ENCODE data around the gene CAB39L. TPM values are rescaled to one million over a fixed set of nuclear protein-coding genes. Genes with fewer than 3 reads are reported as not detected.

The CAB39L gene
- polyA plus RNA-seq, 1 donor from 2014 or later: 40.3 TPM

DNA sequence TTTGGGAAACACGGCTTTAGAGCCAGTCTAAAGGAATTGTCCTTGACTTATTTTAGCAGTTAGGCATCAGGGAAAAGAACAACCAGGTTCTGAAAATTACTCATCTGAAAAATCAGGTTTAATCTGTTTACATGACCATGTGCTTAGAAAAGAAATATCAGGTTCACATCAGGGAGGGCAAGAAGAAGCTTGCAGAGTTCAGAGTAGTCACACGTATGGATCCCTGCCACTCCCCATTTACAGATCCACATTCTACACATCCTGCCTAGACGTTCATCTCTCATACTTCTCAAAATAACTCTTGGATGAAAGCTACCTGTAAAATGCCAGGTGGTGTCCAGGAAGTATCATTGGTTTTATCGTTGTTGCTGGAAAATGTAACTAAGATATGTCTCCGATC is 37.9 kb upstream of the CAB39L start:
- Histone ChIP-seq H3F3A (ENCODE audit: insufficient read depth, low read length, poor library complexity, severe bottlenecking) (no peaks in the 10 kb centered on the region), H3K9me3 (ENCODE audit: low read length) (no peaks in the 10 kb centered on the region), H3K9me2 (ENCODE audit: insufficient read depth, low read length) (no peaks in the 10 kb centered on the region), H3K4me2 (ENCODE audit: low read length) (no peak overlapping the region), H3K4me3 (ENCODE audit: low read length) (no peak overlapping the region), H3K27me3 (ENCODE audit: insufficient read depth, low read depth, low read length) (no peaks in the 10 kb centered on the region), H3K9ac (ENCODE audit: low read length) (no peak overlapping the region), H4K20me1 (ENCODE audit: insufficient read depth) (no peaks in the 10 kb centered on the region), H3K27ac (ENCODE audit: low read length) (no peak overlapping the region), H2AFZ (ENCODE audit: low read depth, low read length) (no peak overlapping the region), H3K79me2 (replicated peaks; ENCODE audit: insufficient read depth, low read length) (no peaks in the 10 kb centered on the region), H3K36me3 (ENCODE audit: insufficient read depth, low read length) (no peaks in the 10 kb centered on the region)
- TF ChIP-seq RAD21 (conservative IDR thresholded peaks at IDR 0.05) (no peak), TAF1 (IDR thresholded peaks at IDR 0.05; ENCODE audit: low read depth) (no peak)
- TF ChIP-seq, protein P1, sequence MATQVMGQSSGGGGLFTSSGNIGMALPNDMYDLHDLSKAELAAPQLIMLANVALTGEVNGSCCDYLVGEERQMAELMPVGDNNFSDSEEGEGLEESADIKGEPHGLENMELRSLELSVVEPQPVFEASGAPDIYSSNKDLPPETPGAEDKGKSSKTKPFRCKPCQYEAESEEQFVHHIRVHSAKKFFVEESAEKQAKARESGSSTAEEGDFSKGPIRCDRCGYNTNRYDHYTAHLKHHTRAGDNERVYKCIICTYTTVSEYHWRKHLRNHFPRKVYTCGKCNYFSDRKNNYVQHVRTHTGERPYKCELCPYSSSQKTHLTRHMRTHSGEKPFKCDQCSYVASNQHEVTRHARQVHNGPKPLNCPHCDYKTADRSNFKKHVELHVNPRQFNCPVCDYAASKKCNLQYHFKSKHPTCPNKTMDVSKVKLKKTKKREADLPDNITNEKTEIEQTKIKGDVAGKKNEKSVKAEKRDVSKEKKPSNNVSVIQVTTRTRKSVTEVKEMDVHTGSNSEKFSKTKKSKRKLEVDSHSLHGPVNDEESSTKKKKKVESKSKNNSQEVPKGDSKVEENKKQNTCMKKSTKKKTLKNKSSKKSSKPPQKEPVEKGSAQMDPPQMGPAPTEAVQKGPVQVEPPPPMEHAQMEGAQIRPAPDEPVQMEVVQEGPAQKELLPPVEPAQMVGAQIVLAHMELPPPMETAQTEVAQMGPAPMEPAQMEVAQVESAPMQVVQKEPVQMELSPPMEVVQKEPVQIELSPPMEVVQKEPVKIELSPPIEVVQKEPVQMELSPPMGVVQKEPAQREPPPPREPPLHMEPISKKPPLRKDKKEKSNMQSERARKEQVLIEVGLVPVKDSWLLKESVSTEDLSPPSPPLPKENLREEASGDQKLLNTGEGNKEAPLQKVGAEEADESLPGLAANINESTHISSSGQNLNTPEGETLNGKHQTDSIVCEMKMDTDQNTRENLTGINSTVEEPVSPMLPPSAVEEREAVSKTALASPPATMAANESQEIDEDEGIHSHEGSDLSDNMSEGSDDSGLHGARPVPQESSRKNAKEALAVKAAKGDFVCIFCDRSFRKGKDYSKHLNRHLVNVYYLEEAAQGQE (IDR thresholded peaks at IDR 0.05; ENCODE audit: borderline replicate concordance): no peak

DNA sequence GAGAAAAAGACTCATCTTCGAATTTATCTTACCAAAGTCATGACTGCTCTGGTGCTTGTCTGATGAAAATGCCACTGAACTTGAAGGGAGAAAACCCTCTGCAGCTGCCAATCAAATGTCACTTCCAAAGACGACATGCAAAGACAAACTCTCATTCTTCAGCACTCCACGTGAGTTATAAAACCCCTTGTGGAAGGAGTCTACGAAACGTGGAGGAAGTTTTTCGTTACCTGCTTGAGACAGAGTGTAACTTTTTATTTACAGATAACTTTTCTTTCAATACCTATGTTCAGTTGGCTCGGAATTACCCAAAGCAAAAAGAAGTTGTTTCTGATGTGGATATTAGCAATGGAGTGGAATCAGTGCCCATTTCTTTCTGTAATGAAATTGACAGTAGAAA is 32.7 kb upstream of the CAB39L start:
- TF ChIP-seq EZH2 (IDR thresholded peaks at IDR 0.05; ENCODE audit: borderline replicate concordance, insufficient read depth, low read length, poor library complexity, severe bottlenecking): no peak
- no peak for TF ChIP-seq SMC3 (conservative IDR thresholded peaks at IDR 0.05; ENCODE audit: poor library complexity)
- H3K27ac ChIP-seq (ENCODE audit: low read length): no peak overlapping the region
- no peak overlapping the region for H3K4me2 ChIP-seq (ENCODE audit: low read length)
- no peaks in the 10 kb centered on the region for H3K79me2 ChIP-seq (replicated peaks; ENCODE audit: insufficient read depth, low read length)
- H3K9me2 ChIP-seq (ENCODE audit: insufficient read depth, low read length): no peaks in the 10 kb centered on the region
- no peak overlapping the region for H2AFZ ChIP-seq (ENCODE audit: low read depth, low read length)
- H3K27me3 ChIP-seq (ENCODE audit: insufficient read depth, low read depth, low read length): no peaks in the 10 kb centered on the region
- no peaks in the 10 kb centered on the region for H3K36me3 ChIP-seq (ENCODE audit: insufficient read depth, low read length)
- no peaks in the 10 kb centered on the region for H4K20me1 ChIP-seq (ENCODE audit: insufficient read depth)
- H3K9me3 ChIP-seq (ENCODE audit: low read length): no peaks in the 10 kb centered on the region
- no peaks in the 10 kb centered on the region for H3F3A ChIP-seq (ENCODE audit: insufficient read depth, low read length, poor library complexity, severe bottlenecking)
- H3K9ac ChIP-seq (ENCODE audit: low read length): no peak overlapping the region
- no peak overlapping the region for H3K4me3 ChIP-seq (ENCODE audit: low read length)

- Histone ChIP-seq H3K9me3 (ENCODE audit: low read length) (no peaks in the 10 kb centered on the region), H3K4me2 (ENCODE audit: low read length) (no peak overlapping the region), H3K9me2 (ENCODE audit: insufficient read depth, low read length) (no peaks in the 10 kb centered on the region), H3F3A (ENCODE audit: insufficient read depth, low read length, poor library complexity, severe bottlenecking) (no peaks in the 10 kb centered on the region), H3K4me3 (ENCODE audit: low read length) (no peak overlapping the region), H3K36me3 (ENCODE audit: insufficient read depth, low read length) (peaks cover 4% of the 10 kb centered on the region), H2AFZ (ENCODE audit: low read depth, low read length) (no peak overlapping the region), H3K27ac (ENCODE audit: low read length) (no peak overlapping the region), H3K27me3 (ENCODE audit: insufficient read depth, low read depth, low read length) (no peaks in the 10 kb centered on the region), H3K79me2 (replicated peaks; ENCODE audit: insufficient read depth, low read length) (no peaks in the 10 kb centered on the region), H3K9ac (ENCODE audit: low read length) (no peak overlapping the region), H4K20me1 (ENCODE audit: insufficient read depth) (no peaks in the 10 kb centered on the region)
- TF ChIP-seq EZH2 (IDR thresholded peaks at IDR 0.05; ENCODE audit: borderline replicate concordance, insufficient read depth, low read length, poor library complexity, severe bottlenecking): no peak
- no peak for TF ChIP-seq TAF1 (IDR thresholded peaks at IDR 0.05; ENCODE audit: low read depth)
- no peak for TF ChIP-seq CTCF (IDR thresholded peaks at IDR 0.05; ENCODE audit: poor library complexity, severe bottlenecking)
- no peak for TF ChIP-seq POLR2AphosphoS5 (IDR thresholded peaks at IDR 0.05)
- TF ChIP-seq MXI1 (conservative IDR thresholded peaks at IDR 0.05; ENCODE audit: poor library complexity, severe bottlenecking): no peak
- TF ChIP-seq EP300 (conservative IDR thresholded peaks at IDR 0.05; ENCODE audit: poor library complexity, severe bottlenecking): no peak
- TF ChIP-seq, protein P1 (IDR thresholded peaks at IDR 0.05; ENCODE audit: borderline replicate concordance): no peak
- TF ChIP-seq SMC3 (conservative IDR thresholded peaks at IDR 0.05; ENCODE audit: poor library complexity): no peak
- TF ChIP-seq RAD21 (conservative IDR thresholded peaks at IDR 0.05): no peak
Measured at GRCh38 chr13:49472186-49472585, 28.3 kb upstream of the CAB39L start.
